H9 (cell line): ENCODE results near the gene THSD4. TPM values are rescaled to one million over a fixed set of nuclear protein-coding genes. Genes with fewer than 3 reads are reported as not detected.

Experiments
- DNase-seq: peaks from one replicate; pipeline ENCODE4 v3.0.0-alpha.2; 2017
- H2AFZ ChIP-seq: one replicate; pipeline ENCODE4 v1.6.1; 2013; ENCODE audit warnings: mild to moderate bottlenecking, low read length, control low read depth, moderate library complexity
- H2AK5ac ChIP-seq: 2 replicates; pipeline ENCODE4 v1.6.1; 2013; ENCODE audit warnings: low read length, control low read depth, mixed read lengths; ENCODE audit not compliant: insufficient read length
- H2BK120ac ChIP-seq: one replicate; pipeline ENCODE4 v1.6.1; 2013; ENCODE audit warnings: low read depth, mild to moderate bottlenecking, low read length, control low read depth, inconsistent platforms; ENCODE audit not compliant: poor library complexity, severe bottlenecking
- H2BK12ac ChIP-seq: 2 replicates; pipeline ENCODE4 v1.6.1; 2013; ENCODE audit warnings: low read length, control low read depth, mixed read lengths, low read depth; ENCODE audit not compliant: insufficient read length
- H2BK15ac ChIP-seq: 2 replicates; pipeline ENCODE4 v1.6.1; 2013; ENCODE audit warnings: low read depth, low read length, control low read depth
- H2BK20ac ChIP-seq: one replicate; pipeline ENCODE4 v1.6.1; 2013; ENCODE audit warnings: low read depth, mild to moderate bottlenecking, low read length, control low read depth, inconsistent platforms; ENCODE audit not compliant: poor library complexity, severe bottlenecking
- H2BK5ac ChIP-seq: 2 replicates; pipeline ENCODE4 v1.6.1; 2013; ENCODE audit warnings: low read length, control low read depth, mixed read lengths; ENCODE audit not compliant: insufficient read length
- H3K14ac ChIP-seq: 2 replicates; pipeline ENCODE4 v1.6.1; 2013; ENCODE audit warnings: low read length, control low read depth; ENCODE audit not compliant: insufficient read depth
- H3K18ac ChIP-seq: 2 replicates; pipeline ENCODE4 v1.6.1; 2013; ENCODE audit warnings: low read depth, mild to moderate bottlenecking, mixed read lengths, low read length, control low read depth; ENCODE audit not compliant: insufficient read length
- H3K23ac ChIP-seq: 2 replicates; pipeline ENCODE4 v1.6.1; 2013; ENCODE audit warnings: low read length, control low read depth, mixed read lengths, low read depth; ENCODE audit not compliant: insufficient read length
- H3K23me2 ChIP-seq: 2 replicates; pipeline ENCODE4 v1.6.1; 2013; ENCODE audit warnings: low read depth, mild to moderate bottlenecking, mixed read lengths, low read length, control low read depth; ENCODE audit not compliant: insufficient read length, poor library complexity, severe bottlenecking
- H3K27ac ChIP-seq: 2 replicates; pipeline ENCODE4 v1.5.1; 2013; ENCODE audit warnings: low read length, control low read depth, mixed read lengths, low read depth; ENCODE audit not compliant: insufficient read length
- H3K27me3 ChIP-seq: 2 replicates; pipeline ENCODE4 v1.6.1; 2013; ENCODE audit warnings: low read length, control low read depth, inconsistent platforms; ENCODE audit not compliant: insufficient read depth
- H3K4ac ChIP-seq: 2 replicates; pipeline ENCODE4 v1.6.1; 2013; ENCODE audit warnings: low read depth, mild to moderate bottlenecking, control low read depth, inconsistent platforms, low read length, moderate library complexity
- H3K4me1 ChIP-seq: 2 replicates; pipeline ENCODE4 v1.6.1; 2013; ENCODE audit warnings: low read length, control low read depth, inconsistent platforms; ENCODE audit not compliant: insufficient read depth
- H3K4me2 ChIP-seq: 2 replicates; pipeline ENCODE4 v1.6.1; 2013; ENCODE audit warnings: low read length, control low read depth, mixed read lengths; ENCODE audit not compliant: insufficient read length, insufficient read depth
- H3K56ac ChIP-seq: 2 replicates; pipeline ENCODE4 v1.6.1; 2013; ENCODE audit warnings: low read depth, mild to moderate bottlenecking, mixed read lengths, low read length, control low read depth; ENCODE audit not compliant: insufficient read length
- H3K79me1 ChIP-seq: 2 replicates; pipeline ENCODE4 v1.6.1; 2013; ENCODE audit warnings: low read depth, mild to moderate bottlenecking, moderate library complexity, low read length, control low read depth, inconsistent platforms; ENCODE audit not compliant: insufficient read depth, poor library complexity, severe bottlenecking
- H3K79me2 ChIP-seq: 2 replicates; pipeline ENCODE4 v1.6.1; 2013; ENCODE audit warnings: low read length, control low read depth, inconsistent platforms; ENCODE audit not compliant: insufficient read depth
- H3K9ac ChIP-seq: 2 replicates; pipeline ENCODE4 v1.6.1; 2013; ENCODE audit warnings: low read length, control low read depth, mixed read lengths; ENCODE audit not compliant: insufficient read length; ENCODE audit errors: extremely low read depth
- H3K9me3 ChIP-seq: one replicate; pipeline ENCODE4 v1.6.1; 2013; ENCODE audit warnings: low read depth, low read length, inconsistent platforms; ENCODE audit not compliant: control insufficient read depth
- H3T11ph ChIP-seq: one replicate; pipeline ENCODE4 v1.6.1; 2013; ENCODE audit warnings: mild to moderate bottlenecking, low read length, control low read depth, inconsistent platforms
- H4K20me1 ChIP-seq: one replicate; pipeline ENCODE4 v1.6.1; 2013; ENCODE audit not compliant: control insufficient read depth, insufficient read length, insufficient read depth
- H4K5ac ChIP-seq: 2 replicates; pipeline ENCODE4 v1.6.1; 2013; ENCODE audit warnings: low read depth, mild to moderate bottlenecking, mixed read lengths, low read length, control low read depth; ENCODE audit not compliant: insufficient read length
- H4K8ac ChIP-seq: replicated peaks from 2 replicates; pipeline ENCODE4 v1.6.1; 2013; ENCODE audit warnings: low read length, control low read depth, mixed read lengths, low read depth; ENCODE audit not compliant: insufficient read length
- H4K91ac ChIP-seq: 2 replicates; pipeline ENCODE4 v1.6.1; 2013; ENCODE audit warnings: low read depth, mild to moderate bottlenecking, moderate library complexity, mixed read lengths, low read length, control low read depth; ENCODE audit not compliant: insufficient read length
- H3K27ac Mint-ChIP-seq, 3 experiments: 2 replicates in 2 of 3; 3 replicates in 1 of 3; pipeline ENCODE4 v1.8.0; 2020 to 2021; ENCODE audit warnings: mixed read lengths in 3 of 3, mild to moderate bottlenecking in 1 of 3, moderate library complexity in 1 of 3
- H3K27me3 Mint-ChIP-seq: 2 replicates; pipeline ENCODE4 v1.8.0; 2021; ENCODE audit warnings: low read depth, mild to moderate bottlenecking, moderate library complexity, mixed read lengths
- H3K36me3 Mint-ChIP-seq, 3 experiments: 2 replicates in 2 of 3; 3 replicates in 1 of 3; pipeline ENCODE4 v1.8.0; 2020 to 2021; ENCODE audit warnings: low read depth in 3 of 3, mixed read lengths in 3 of 3; ENCODE audit not compliant: insufficient read depth in 1 of 3
- H3K4me1 Mint-ChIP-seq, 2 experiments: 2 replicates each; pipeline ENCODE4 v1.8.0; 2020; ENCODE audit warnings: mixed read lengths in 2 of 2
- H3K4me3 Mint-ChIP-seq, 2 experiments: 2 replicates in 1 of 2; 3 replicates in 1 of 2; pipeline ENCODE4 v1.8.0; 2020 to 2021; ENCODE audit warnings: mild to moderate bottlenecking in 2 of 2, mixed read lengths in 2 of 2, moderate library complexity in 1 of 2
- H3K9me3 Mint-ChIP-seq, 2 experiments: 2 replicates in 1 of 2; 3 replicates in 1 of 2; pipeline ENCODE4 v1.8.0; 2020; ENCODE audit warnings: mild to moderate bottlenecking in 2 of 2, mixed read lengths in 2 of 2, moderate library complexity in 1 of 2
- CTCF ChIP-seq: fragments of 200-600 bp; sonication (generic); conservative IDR thresholded peaks from 3 replicates; pipeline ENCODE4 v1.8.0; 2021; ENCODE audit warnings: antibody characterized with exemption, mild to moderate bottlenecking
- WGBS: extraction: QIAGEN DNeasy Blood & Tissue Kit; methylation state at CpG from one replicate; pipeline ENCODE4 v1.1.7; 2013; ENCODE audit warnings: missing lambda C conversion rate, low lambda C conversion rate, mixed read lengths; ENCODE audit not compliant: insufficient read length; ENCODE audit errors: extremely low coverage; 5-methylcytosine and 5-hydroxymethylcytosine counted together
- total RNA-seq: library from RNA; stranded (reverse); gene quantifications from 2 replicates; pipeline ENCODE4 v1.2.1, GENCODE V29; 2021

Gene THSD4
- total RNA-seq, 1 experiment from 2014 or later, result 5.5 TPM

- Histone ChIP-seq H3K23me2 (no peaks in the 10 kb centered on the region), H3K27ac (no peak overlapping the region), H3K56ac (no peak overlapping the region), H3K23ac (no peak overlapping the region), H2AK5ac (no peak overlapping the region), H2BK15ac (no peak overlapping the region), H3K4ac (no peak overlapping the region), H3K18ac (no peak overlapping the region), H3K14ac (no peak overlapping the region), H3K79me1 (no peaks in the 10 kb centered on the region), H2BK5ac (no peak overlapping the region), H3K79me2 (no peaks in the 10 kb centered on the region), H2AFZ (no peak overlapping the region), H2BK20ac (no peak overlapping the region), H3K4me1 (no peaks in the 10 kb centered on the region), H2BK12ac (no peak overlapping the region), H3K27me3 (no peaks in the 10 kb centered on the region), H3K4me2 (no peak overlapping the region), H3K9me3 (no peaks in the 10 kb centered on the region), H4K91ac (no peak overlapping the region), H3K9ac (no peak overlapping the region), H2BK120ac (no peak overlapping the region), H4K8ac (no peak overlapping the region), H4K5ac (no peak overlapping the region), H3T11ph (no peak overlapping the region), H4K20me1 (no peaks in the 10 kb centered on the region)
- Mint-ChIP-seq H3K27me3 (no peaks in the 10 kb centered on the region), H3K4me3 (no peak overlapping the region), H3K4me1 (no peaks in the 10 kb centered on the region), H3K36me3 (peaks cover 0 to 3% (median 2%) of the 10 kb centered on the region in 3 experiments; a peak in 3 of 7 replicates), H3K27ac (no peak overlapping the region), H3K9me3 (no peaks in the 10 kb centered on the region)
- no CpG with 5 or more reads among the region's 3 CpGs for WGBS
- DNase-seq, result no peak
- no peak for TF ChIP-seq CTCF
Measured at GRCh38 chr15:71254491-71254890, 139.2 kb downstream of the THSD4 start.
